ENCODE results near the gene TMEM235.

The TMEM235 gene

GRCh38 chr17:78253946-78254672, 22.7 kb downstream of the TMEM235 start (continued):
- TF ChIP-seq ZNF580 (tag by site-specific recombination; IDR thresholded peaks at IDR 0.05): no peak
- peak; percentile 71; the same call in 1 of the 2 replicates for TF ChIP-seq YY2 (tag by site-specific recombination; IDR thresholded peaks at IDR 0.05)
- TF ChIP-seq OSR2 (tag by site-specific recombination; IDR thresholded peaks at IDR 0.05): no peak
- TF ChIP-seq ZNF785 (tag by site-specific recombination; IDR thresholded peaks at IDR 0.05): no peak
- TF ChIP-seq ZNF394 (tag by site-specific recombination; IDR thresholded peaks at IDR 0.05; ENCODE audit: borderline replicate concordance): peak; percentile 42; the same call in 1 of the 2 replicates
- no peak for TF ChIP-seq ZNF549 (tag by site-specific recombination; IDR thresholded peaks at IDR 0.05)
- no peak for TF ChIP-seq RBAK (tag by site-specific recombination; IDR thresholded peaks at IDR 0.05)
- no peak for TF ChIP-seq ZNF433 (tag by site-specific recombination; IDR thresholded peaks at IDR 0.05; ENCODE audit: low read depth)
- TF ChIP-seq ZXDB (tag by site-specific recombination; IDR thresholded peaks at IDR 0.05): no peak
- no peak for TF ChIP-seq REPIN1 (tag by site-specific recombination; IDR thresholded peaks at IDR 0.05; ENCODE audit: low read depth)
- TF ChIP-seq ZNF341 (tag by site-specific recombination; IDR thresholded peaks at IDR 0.05; ENCODE audit: low read depth): 0 out of 2 replicates have a peak, but pooled peaks have one; percentile 26
- peak; percentile 75 for TF ChIP-seq ZFHX2 (tag by site-specific recombination; conservative IDR thresholded peaks at IDR 0.05)
- no peak for TF ChIP-seq BCL11A (tag by site-specific recombination; IDR thresholded peaks at IDR 0.05; ENCODE audit: low read depth)
- no peak for TF ChIP-seq ZNF658 (tag by site-specific recombination; IDR thresholded peaks at IDR 0.05)
- TF ChIP-seq, protein P1, sequence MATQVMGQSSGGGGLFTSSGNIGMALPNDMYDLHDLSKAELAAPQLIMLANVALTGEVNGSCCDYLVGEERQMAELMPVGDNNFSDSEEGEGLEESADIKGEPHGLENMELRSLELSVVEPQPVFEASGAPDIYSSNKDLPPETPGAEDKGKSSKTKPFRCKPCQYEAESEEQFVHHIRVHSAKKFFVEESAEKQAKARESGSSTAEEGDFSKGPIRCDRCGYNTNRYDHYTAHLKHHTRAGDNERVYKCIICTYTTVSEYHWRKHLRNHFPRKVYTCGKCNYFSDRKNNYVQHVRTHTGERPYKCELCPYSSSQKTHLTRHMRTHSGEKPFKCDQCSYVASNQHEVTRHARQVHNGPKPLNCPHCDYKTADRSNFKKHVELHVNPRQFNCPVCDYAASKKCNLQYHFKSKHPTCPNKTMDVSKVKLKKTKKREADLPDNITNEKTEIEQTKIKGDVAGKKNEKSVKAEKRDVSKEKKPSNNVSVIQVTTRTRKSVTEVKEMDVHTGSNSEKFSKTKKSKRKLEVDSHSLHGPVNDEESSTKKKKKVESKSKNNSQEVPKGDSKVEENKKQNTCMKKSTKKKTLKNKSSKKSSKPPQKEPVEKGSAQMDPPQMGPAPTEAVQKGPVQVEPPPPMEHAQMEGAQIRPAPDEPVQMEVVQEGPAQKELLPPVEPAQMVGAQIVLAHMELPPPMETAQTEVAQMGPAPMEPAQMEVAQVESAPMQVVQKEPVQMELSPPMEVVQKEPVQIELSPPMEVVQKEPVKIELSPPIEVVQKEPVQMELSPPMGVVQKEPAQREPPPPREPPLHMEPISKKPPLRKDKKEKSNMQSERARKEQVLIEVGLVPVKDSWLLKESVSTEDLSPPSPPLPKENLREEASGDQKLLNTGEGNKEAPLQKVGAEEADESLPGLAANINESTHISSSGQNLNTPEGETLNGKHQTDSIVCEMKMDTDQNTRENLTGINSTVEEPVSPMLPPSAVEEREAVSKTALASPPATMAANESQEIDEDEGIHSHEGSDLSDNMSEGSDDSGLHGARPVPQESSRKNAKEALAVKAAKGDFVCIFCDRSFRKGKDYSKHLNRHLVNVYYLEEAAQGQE (tag by site-specific recombination; IDR thresholded peaks at IDR 0.05): peak; percentile 17; the same call in 1 of the 2 replicates
- TF ChIP-seq ZNF701 (tag by site-specific recombination; IDR thresholded peaks at IDR 0.05): no peak
- TF ChIP-seq ZNF76 (tag by site-specific recombination; IDR thresholded peaks at IDR 0.05; ENCODE audit: borderline replicate concordance, low read depth): peak; percentile 99
- no peak for TF ChIP-seq HOXA7 (CRISPR knock-in tag; IDR thresholded peaks at IDR 0.05; ENCODE audit: borderline replicate concordance)
- no peak for TF ChIP-seq ZNF274 (IDR thresholded peaks at IDR 0.05; ENCODE audit: low read length)
- TF ChIP-seq ZNF274 (tag by site-specific recombination; IDR thresholded peaks at IDR 0.05; ENCODE audit: borderline replicate concordance): no peak
- no peak for TF ChIP-seq ZNF791 (tag by site-specific recombination; IDR thresholded peaks at IDR 0.05)
- TF ChIP-seq ZNF610 (tag by site-specific recombination; IDR thresholded peaks at IDR 0.05; ENCODE audit: borderline replicate concordance): no peak
- TF ChIP-seq ZSCAN16 (tag by site-specific recombination; IDR thresholded peaks at IDR 0.05): 0 out of 2 replicates have a peak, but pooled peaks have one; percentile 32
- TF ChIP-seq ZNF555 (tag by site-specific recombination; conservative IDR thresholded peaks at IDR 0.05): no peak
- no peak for TF ChIP-seq ZNF114 (tag by site-specific recombination; IDR thresholded peaks at IDR 0.05)
- peak; percentile 91 for TF ChIP-seq ZSCAN30 (tag by site-specific recombination; IDR thresholded peaks at IDR 0.05)
- no peak for TF ChIP-seq ZNF621 (tag by site-specific recombination; IDR thresholded peaks at IDR 0.05)
- TF ChIP-seq, protein P2, sequence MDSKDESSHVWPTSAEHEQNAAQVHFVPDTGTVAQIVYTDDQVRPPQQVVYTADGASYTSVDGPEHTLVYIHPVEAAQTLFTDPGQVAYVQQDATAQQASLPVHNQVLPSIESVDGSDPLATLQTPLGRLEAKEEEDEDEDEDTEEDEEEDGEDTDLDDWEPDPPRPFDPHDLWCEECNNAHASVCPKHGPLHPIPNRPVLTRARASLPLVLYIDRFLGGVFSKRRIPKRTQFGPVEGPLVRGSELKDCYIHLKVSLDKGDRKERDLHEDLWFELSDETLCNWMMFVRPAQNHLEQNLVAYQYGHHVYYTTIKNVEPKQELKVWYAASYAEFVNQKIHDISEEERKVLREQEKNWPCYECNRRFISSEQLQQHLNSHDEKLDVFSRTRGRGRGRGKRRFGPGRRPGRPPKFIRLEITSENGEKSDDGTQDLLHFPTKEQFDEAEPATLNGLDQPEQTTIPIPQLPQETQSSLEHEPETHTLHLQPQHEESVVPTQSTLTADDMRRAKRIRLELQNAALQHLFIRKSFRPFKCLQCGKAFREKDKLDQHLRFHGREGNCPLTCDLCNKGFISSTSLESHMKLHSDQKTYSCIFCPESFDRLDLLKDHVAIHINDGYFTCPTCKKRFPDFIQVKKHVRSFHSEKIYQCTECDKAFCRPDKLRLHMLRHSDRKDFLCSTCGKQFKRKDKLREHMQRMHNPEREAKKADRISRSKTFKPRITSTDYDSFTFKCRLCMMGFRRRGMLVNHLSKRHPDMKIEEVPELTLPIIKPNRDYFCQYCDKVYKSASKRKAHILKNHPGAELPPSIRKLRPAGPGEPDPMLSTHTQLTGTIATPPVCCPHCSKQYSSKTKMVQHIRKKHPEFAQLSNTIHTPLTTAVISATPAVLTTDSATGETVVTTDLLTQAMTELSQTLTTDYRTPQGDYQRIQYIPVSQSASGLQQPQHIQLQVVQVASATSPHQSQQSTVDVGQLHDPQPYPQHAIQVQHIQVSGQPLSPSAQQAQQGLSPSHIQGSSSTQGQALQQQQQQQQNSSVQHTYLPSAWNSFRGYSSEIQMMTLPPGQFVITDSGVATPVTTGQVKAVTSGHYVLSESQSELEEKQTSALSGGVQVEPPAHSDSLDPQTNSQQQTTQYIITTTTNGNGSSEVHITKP (tag by site-specific recombination; IDR thresholded peaks at IDR 0.05): peak; percentile 62
- no peak for TF ChIP-seq MEIS1 (CRISPR knock-in tag; IDR thresholded peaks at IDR 0.05; ENCODE audit: borderline replicate concordance)
- TF ChIP-seq ELK4 (IDR thresholded peaks at IDR 0.05; ENCODE audit: borderline replicate concordance, low read depth, low read length): no peak
- no peak for TF ChIP-seq ZNF24 (tag by site-specific recombination; IDR thresholded peaks at IDR 0.05)
- no peak for TF ChIP-seq ZNF311 (tag by site-specific recombination; IDR thresholded peaks at IDR 0.05; ENCODE audit: borderline replicate concordance)
- TF ChIP-seq ZNF623 (tag by site-specific recombination; IDR thresholded peaks at IDR 0.05): no peak

All from HEK293 (cell line).